HG03558 (cell line): Measurements from ENCODE around the gene ZMIZ1.
A peak's percentile ranks its signal among the peaks of the same experiment; 100 is the strongest.

ENCODE experiments used
- ATAC-seq: cut with Tn5 transposase; IDR thresholded peaks from one replicate; pipeline ENCODE4 v1.9.1; 2021; ENCODE audit warnings: moderate number of reproducible peaks; ENCODE audit not compliant: unreplicated experiment; ENCODE audit errors: extremely low read depth

The ZMIZ1 gene

DNA sequence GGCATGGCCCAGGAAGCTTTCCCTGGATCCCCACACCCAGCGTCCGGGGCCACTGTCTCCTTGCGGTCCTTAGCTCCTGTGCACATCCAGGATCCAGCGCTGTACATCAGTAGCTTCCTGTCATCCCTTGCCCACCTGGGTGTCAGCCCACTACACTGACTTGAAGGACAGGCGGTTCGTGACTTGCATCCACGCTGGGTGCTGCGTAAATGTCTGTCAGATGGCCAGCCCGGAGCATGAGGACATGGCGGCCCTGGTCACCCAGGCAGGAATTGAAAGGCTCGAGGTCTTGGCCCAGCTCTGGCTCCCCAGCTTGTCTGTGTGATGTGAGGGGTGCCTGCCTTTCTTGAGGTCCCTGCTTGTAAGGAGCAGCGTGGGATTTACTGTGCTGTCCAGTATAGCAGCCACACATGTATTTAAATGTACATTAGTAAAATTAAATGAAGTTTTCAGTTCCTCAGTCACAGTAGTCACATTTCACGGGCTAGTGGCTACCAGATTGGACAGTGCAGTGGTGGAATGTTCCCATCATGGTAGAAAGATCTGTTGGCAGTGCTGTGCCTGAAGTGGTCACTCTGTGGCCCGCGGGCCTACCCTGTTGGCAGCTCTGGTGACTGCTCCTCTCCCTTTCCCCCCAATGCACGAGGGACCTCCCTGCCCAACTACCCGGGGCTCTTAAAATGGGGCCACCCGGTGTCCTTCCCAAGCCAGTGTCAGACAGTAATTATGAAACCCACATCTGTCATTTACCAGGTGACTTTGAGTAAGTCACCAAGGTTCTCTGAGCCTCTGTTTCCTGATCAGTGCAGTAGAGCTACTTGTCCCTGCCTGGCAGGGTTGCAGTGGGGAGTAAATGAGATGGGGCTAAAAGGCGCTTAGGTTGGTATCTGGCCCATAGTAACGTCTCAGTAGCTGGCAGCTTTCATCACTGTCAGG is 180.7 kb downstream of the ZMIZ1 start:
- peak; percentile 44 for ATAC-seq

DNA sequence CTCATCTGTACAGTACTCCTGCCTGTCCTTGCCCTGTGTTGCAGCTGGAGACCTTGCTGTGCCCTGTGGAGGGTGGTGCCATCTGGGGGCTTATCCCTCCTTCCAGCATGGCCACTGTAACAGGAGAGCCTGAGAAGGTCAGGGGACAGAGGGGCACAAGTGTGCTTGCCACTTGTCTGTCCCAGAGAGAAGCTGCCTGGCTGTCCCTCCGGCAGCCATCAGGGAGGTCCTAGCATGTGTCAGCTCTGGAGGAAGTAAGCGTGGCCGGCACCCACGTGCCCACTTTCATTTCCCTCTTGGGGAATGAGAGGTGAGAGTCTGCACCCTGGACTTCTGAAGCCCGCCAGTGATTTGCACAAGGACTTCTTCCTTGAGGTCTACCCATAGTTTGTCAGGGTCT is 181.5 kb downstream of the ZMIZ1 start:
- no peak for ATAC-seq

GRCh38 chr10:79252450-79252849 is 183.7 kb downstream of the ZMIZ1 start:
- no peak for ATAC-seq

DNA sequence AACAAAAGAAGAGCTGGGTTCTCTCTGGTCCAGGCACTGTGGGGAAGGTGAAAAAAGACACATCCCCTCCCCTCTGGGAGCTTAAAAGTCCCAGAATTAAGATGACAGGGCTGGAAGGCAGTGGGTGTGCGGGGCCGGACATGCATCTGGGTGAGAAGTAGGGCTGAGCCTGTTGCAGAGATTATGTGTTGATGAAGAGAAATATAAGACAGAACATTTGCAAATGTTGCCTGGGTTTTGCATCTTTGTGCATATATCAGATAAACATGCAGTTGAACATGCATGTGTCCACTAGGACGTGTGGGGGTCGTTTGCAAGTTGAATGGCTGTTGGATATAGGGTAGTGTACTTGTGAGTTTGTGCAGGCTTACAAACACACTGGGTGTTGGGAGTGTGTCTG is 184.2 kb downstream of the ZMIZ1 start:
- no peak for ATAC-seq

- ATAC-seq = no peak
Measured at GRCh38 chr10:79253704-79254103, 184.9 kb downstream of the ZMIZ1 start.

DNA sequence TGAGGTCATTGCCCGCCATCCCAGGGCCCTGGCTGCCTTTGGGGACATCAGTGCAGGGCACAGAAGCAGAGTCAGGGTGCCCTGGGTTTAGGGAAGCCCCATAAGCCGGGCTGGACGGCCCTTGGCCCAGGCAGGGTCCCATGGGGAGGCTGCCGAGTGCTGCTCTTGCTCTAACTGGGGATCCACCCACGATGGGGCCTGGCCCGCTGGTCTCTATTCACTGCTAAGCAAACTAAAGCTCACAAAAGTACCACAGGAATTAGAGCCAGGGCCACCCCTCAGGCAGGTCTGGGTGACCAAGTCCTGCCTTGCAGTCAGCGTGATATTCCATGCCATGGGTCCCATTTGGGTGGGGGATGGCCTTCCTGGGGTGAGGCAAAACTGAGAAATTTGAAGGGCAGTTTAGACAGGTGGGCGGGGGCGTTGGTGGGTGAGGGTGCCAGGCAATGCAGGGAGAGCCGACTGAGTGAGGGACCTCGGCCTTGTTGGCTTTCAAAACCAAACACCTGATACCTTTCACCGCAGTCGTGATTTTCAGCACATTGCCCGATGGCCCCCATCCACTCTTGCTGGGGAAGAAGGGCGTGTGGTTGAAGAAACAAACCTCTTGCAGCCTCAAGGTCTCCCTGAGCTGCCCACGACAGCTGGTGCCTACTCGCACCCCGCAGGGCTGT is 185.7 kb downstream of the ZMIZ1 start:
- no peak for ATAC-seq

GRCh38 chr10:79255007-79255507 is 186.3 kb downstream of the ZMIZ1 start:
- no peak for ATAC-seq

GRCh38 chr10:79256264-79256806 is 187.6 kb downstream of the ZMIZ1 start:
- ATAC-seq = no peak

DNA sequence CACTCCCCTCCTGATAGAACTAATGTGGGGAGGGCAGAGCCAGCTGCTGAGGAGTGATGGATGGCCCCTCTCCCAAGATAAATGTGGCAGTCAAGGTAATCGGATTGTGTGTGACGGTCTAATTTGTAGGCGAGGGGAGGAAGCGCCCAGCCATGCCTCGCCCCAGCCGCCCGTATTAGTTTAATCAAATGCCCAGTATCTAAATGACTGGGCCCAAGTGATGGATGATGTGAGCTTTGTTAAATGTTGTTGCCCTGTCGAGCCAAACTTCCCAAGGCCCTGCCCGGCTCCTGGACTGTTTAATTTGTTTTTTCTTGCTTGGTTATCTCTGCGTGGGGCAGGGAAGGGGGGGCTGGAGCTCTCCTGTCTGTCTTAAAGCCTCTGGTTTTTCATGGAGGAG is 190.1 kb downstream of the ZMIZ1 start:
- ATAC-seq = no peak

- ATAC-seq = no peak
Measured at GRCh38 chr10:79259834-79260233, 191.1 kb downstream of the ZMIZ1 start.

- no peak for ATAC-seq
Measured at GRCh38 chr10:79260811-79261740, 192.3 kb downstream of the ZMIZ1 start.

DNA sequence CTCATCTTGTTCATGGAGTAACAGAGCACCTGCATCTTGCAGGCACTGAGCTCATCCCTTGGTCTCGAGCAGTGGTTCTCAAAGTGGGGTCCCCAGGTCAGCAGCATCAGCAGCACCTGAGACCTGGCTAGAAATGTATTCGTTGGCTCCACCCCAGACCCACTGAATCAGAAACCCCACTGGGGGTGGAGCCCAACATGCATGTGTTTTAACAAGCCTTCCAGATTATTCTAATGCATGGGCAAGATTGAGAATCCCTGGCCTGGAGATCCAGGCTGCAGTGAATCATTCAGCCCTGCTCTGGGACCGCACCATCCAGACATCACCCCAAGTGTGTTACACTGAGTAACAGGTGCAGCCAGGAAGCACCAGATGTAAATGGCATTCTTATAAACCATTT is 193.4 kb downstream of the ZMIZ1 start:
- no peak for ATAC-seq

GRCh38 chr10:79262959-79263746 is 194.4 kb downstream of the ZMIZ1 start:
- ATAC-seq = no peak

- no peak for ATAC-seq
Measured at GRCh38 chr10:79263939-79264338, 195.2 kb downstream of the ZMIZ1 start.

DNA sequence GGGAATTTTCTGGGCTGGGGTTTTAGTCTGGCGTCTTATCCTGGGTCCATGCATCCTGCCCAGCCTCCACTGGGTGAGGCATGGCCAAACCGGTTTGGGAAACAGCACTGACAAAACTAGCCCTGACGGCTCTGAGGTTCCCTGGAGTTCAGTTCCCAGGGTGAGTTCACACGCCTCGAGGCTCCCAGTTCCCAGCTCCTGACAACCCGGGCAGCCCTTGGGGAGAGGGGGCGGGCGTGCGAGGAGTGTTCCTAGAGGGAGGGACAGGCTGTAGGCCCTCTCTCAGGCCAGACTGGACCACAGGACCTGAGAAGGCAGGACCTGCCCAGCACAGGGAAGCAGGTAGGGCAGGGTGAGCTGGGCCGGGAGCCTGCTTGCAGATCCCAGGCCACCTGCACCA is 196.2 kb downstream of the ZMIZ1 start:
- ATAC-seq = no peak

GRCh38 chr10:79266084-79266483 is 197.3 kb downstream of the ZMIZ1 start:
- peak; percentile 16 for ATAC-seq

DNA sequence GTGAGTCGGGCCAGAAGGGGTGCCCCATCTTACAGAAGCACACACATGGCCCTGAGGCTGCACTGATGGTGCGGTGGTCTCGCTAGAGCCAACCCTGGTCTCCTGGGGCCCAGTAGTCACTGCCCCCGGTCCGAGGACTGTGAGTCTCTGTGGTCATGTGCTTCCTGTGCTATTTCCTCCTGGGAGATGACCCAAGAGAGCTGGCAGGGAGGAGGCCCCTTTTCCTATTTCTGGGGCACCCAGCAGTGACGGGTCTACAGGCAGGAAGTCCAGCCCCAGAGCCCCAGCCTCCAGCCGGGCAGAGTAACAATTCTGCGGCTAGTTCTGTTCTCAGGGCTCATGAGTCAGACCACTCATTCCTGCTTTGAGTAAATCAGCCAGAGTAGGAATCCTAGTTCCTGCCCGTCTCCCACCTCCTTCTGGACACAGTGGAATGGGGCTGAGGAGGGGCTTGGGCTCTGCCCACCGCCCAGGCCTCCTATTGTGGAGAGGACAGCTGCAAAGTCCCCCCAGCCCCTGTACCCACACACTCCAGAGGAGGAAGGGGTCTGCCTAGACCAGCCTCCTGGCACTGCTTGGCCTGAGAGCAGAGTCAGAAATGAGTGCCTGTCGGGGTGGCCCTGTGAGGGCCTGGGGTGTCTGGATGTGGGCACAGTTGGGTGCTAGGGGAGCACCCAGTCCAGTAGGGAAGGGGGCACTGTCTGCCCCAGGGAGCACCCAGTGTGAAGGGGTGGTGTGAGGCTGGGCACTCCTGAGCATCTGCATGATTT is 198.0 kb downstream of the ZMIZ1 start:
- peak; percentile 70 for ATAC-seq

DNA sequence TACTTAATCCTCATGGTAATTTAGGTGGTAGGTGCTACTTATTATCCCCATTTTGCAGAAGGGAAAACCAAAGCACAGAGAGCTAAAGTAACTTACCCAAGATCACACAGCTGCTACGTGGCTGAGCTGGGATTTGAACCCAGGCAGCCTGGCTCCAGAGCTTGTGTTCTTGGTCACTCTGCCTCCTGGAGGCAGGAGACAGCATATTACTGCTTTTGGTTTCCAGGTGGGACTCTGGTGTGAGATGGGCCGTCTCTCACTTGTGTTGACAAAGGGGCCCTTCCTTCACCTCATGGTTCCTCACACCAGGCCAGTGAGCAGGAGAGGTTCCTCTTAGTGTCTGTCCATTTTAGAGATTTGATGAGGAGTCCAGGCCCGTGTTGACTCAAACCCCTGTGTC is 198.7 kb downstream of the ZMIZ1 start:
- ATAC-seq = no peak
